NB4 (cell line): ENCODE data around the gene ZDHHC3.

Experiments used
- DNase-seq: peaks from one replicate; pipeline ENCODE4 v3.0.0; 2010; ENCODE audit warnings: low read depth
- H3K4me3 ChIP-seq: one replicate; pipeline ENCODE4 v1.5.1; 2011; ENCODE audit warnings: mild to moderate bottlenecking, low read depth, low read length, moderate library complexity
- MAX ChIP-seq: IDR thresholded peaks from 2 replicates; pipeline ENCODE4 v1.6.1; 2011; ENCODE audit warnings: low read depth, low read length
- MYC ChIP-seq: IDR thresholded peaks from 2 replicates; pipeline ENCODE4 v1.6.1; 2011; ENCODE audit warnings: low read depth, low read length
- POLR2A ChIP-seq: IDR thresholded peaks from 2 replicates; pipeline ENCODE4 v1.6.1; 2011; ENCODE audit warnings: mild to moderate bottlenecking; ENCODE audit not compliant: insufficient read length; ENCODE audit errors: extremely low read depth
- TF ChIP-seq, protein P1 (sequence below): IDR thresholded peaks from one replicate; pipeline ENCODE4 v1.5.1; 2012; ENCODE audit warnings: low read depth, low read length

The ZDHHC3 gene

DNA sequence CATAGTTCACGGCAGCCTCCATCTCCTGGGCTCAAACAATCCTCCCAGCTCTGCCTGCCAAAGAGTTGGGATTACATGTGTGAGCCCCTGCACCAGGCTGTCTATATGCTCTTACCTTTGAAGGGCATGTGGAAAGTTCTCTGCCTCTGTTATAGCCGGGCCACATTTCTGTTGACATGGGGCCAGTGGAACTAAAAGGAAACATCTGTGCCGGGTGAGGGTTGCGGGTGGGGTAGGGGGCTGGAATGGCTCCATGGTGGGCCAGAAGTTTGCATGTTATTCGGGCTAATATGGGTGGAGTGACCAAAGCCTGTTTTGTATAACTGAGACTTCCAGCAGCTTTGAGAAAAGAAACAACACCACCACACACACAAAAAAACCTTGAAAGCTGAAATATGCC lies 41.8 kb upstream of the ZDHHC3 start:
- no peak for DNase-seq
- H3K4me3 ChIP-seq = no peak overlapping the region
- TF ChIP-seq, protein P1, sequence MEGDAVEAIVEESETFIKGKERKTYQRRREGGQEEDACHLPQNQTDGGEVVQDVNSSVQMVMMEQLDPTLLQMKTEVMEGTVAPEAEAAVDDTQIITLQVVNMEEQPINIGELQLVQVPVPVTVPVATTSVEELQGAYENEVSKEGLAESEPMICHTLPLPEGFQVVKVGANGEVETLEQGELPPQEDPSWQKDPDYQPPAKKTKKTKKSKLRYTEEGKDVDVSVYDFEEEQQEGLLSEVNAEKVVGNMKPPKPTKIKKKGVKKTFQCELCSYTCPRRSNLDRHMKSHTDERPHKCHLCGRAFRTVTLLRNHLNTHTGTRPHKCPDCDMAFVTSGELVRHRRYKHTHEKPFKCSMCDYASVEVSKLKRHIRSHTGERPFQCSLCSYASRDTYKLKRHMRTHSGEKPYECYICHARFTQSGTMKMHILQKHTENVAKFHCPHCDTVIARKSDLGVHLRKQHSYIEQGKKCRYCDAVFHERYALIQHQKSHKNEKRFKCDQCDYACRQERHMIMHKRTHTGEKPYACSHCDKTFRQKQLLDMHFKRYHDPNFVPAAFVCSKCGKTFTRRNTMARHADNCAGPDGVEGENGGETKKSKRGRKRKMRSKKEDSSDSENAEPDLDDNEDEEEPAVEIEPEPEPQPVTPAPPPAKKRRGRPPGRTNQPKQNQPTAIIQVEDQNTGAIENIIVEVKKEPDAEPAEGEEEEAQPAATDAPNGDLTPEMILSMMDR = no peak
- TF ChIP-seq MYC (no peak), MAX (no peak), POLR2A (no peak)

- no peak overlapping the region for H3K4me3 ChIP-seq
- TF ChIP-seq POLR2A (no peak), MYC (no peak), MAX (no peak)
- TF ChIP-seq, protein P1 = no peak
- DNase-seq = no peak
Observed at GRCh38 chr3:45016916-45017315, 40.9 kb upstream of the ZDHHC3 start.

DNA sequence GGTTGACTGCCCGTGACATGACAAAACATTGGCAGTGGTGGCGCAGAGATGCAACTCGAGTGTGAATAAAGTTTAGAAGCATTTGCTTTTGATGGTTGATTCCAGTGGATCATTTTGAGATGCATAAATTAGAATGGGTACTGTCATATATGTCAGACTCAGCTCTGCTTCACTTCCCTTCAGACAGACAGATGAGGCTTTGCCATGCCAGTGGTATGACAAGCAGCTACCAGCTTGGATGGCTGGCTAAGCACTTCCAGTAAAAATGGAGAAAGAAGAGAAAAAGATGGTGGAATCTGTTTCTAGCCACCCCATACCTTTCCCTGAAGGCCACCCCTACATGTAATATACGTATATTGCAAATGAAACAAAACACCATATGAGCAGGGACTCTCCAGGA lies 36.6 kb upstream of the ZDHHC3 start:
- no peak for DNase-seq
- TF ChIP-seq MYC (no peak), MAX (no peak), POLR2A (no peak)
- TF ChIP-seq, protein P1 = no peak
- no peak overlapping the region for H3K4me3 ChIP-seq

DNA sequence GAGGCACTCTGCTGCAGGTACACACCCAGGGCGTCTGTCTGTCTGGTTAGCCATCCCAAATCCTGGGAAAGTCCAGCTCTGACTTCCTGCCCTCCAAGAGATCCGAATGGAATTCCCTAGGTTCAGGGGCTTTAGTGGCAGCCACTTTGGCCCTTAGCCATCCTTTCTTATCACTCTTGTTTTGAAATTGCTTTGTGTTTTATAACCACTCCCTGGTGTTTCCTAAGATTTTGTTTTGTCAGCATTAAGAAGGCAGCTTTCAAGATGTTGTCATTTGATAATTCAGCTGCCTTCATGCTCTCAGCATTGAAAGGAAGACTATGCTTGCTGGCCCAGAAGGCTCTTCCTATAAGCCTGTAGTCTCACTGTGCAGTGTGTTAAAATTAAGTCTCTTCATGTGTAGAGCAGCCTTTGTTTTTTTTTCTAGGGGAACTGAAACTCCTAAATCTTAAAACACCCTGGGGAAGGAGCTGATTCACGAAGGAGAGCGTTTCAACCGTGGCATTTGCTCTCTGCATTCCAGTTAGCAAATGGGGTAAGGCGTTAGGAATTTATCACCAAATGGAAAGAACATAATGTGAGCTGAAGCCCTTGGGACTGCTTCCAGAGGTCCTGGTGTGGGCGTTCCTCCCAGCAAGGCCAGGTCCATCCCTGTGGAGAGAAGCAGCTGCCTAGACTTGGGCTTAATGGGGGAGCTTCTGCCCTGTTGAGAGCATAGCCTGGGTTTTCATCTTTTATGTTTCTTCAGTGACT lies 36.0 kb upstream of the ZDHHC3 start:
- no peak for DNase-seq
- no peak for TF ChIP-seq POLR2A
- no peak for TF ChIP-seq MYC
- TF ChIP-seq, protein P1 = no peak
- TF ChIP-seq MAX = no peak
- no peak overlapping the region for H3K4me3 ChIP-seq

GRCh38 chr3:45010811-45011333 lies 34.9 kb upstream of the ZDHHC3 start:
- H3K4me3 ChIP-seq = no peak overlapping the region
- TF ChIP-seq POLR2A = no peak
- TF ChIP-seq, protein P1 = no peak
- TF ChIP-seq MAX = no peak
- TF ChIP-seq MYC = no peak
- DNase-seq = no peak
